Neuron (in vitro differentiated cells): ENCODE measurements around the gene PSG5.
"Not testable (repeated sequence)": the region's sequence is repeated elsewhere in the genome, so short reads cannot be mapped to it uniquely, and the experiment has no call there.

Experiments used
- H2AFZ ChIP-seq: one replicate; pipeline ENCODE4 v1.6.1; 2013; ENCODE audit warnings: low read depth, mild to moderate bottlenecking, inconsistent platforms, low read length, moderate library complexity
- H3K27me3 ChIP-seq: one replicate; pipeline ENCODE4 v1.6.1; 2013; ENCODE audit warnings: low read length; ENCODE audit not compliant: insufficient read depth
- H3K36me3 ChIP-seq: one replicate; pipeline ENCODE4 v1.6.1; 2013; ENCODE audit warnings: low read length; ENCODE audit not compliant: insufficient read depth
- H3K4me1 ChIP-seq: one replicate; pipeline ENCODE4 v1.6.1; 2013; ENCODE audit warnings: low read length; ENCODE audit not compliant: insufficient read depth
- H3K4me3 ChIP-seq: 2 replicates; pipeline ENCODE4 v1.5.1; 2013; ENCODE audit warnings: mild to moderate bottlenecking, low read length, moderate library complexity
- H3K9me3 ChIP-seq: one replicate; pipeline ENCODE4 v1.6.1; 2013; ENCODE audit warnings: low read length

PSG5 gene

GRCh38 chr19:43186311-43186935 lies at the start of gene PSG5:
Gene PSG5 (minus strand): TSS chr19:43186536. CDS start chr19:43186405, 131 bp downstream.
- not testable (repeated sequence) for H3K4me3 ChIP-seq, H3K27me3 ChIP-seq, H2AFZ ChIP-seq, H3K9me3 ChIP-seq, H3K4me1 ChIP-seq, H3K36me3 ChIP-seq

DNA sequence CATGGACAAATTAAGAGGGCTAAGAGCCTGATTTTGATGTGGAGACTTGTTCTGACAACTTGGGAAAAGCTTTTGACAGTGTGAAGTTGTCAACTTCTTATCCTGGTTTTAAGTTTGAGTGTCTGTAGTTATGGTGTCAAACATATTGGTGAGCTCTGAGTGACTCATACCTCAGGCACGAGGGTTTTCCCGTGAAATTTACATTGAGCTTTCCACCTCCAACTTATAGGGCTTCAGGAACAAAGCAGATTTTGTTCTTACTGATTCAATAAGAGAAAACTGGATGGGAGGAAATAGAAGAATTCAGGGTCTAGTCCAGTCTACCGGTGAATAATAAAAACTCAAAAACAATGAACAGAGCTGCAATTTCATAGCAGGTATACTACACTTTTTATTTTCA lies 49.4 kb upstream of the PSG5 start:
- not testable (repeated sequence) for H2AFZ ChIP-seq, H3K27me3 ChIP-seq, H3K9me3 ChIP-seq, H3K36me3 ChIP-seq, H3K4me3 ChIP-seq, H3K4me1 ChIP-seq

DNA sequence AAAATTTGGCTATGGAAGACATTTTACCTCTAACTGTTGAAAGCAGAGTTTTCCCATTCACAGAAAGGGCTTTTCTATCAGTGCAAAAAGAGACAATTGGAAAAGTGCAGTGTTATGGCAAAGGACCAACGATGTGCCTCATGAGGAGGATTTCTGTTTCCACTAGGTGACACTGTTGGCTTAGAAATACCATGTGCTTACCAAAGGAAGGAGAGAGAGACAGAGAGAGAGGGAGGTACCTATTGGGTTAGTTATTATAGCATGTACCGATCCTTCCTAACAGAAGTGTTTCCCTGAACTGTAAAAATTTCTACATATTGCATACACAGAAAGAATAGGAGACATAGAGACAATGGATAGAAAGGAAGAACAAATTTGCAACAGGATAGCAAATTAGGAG lies 43.0 kb upstream of the PSG5 start:
- H3K27me3 ChIP-seq, result no peaks in the 10 kb centered on the region
- H3K4me3 ChIP-seq, result no peak overlapping the region
- H3K9me3 ChIP-seq, result no peaks in the 10 kb centered on the region
- H3K4me1 ChIP-seq, result no peaks in the 10 kb centered on the region
- H3K36me3 ChIP-seq, result no peaks in the 10 kb centered on the region
- no peak overlapping the region for H2AFZ ChIP-seq

- H3K36me3 ChIP-seq, H2AFZ ChIP-seq, H3K4me1 ChIP-seq, H3K9me3 ChIP-seq, H3K27me3 ChIP-seq, H3K4me3 ChIP-seq: not testable (repeated sequence)
These were observed 42.4 kb upstream of the PSG5 start for GRCh38 chr19:43228730-43229129.

DNA sequence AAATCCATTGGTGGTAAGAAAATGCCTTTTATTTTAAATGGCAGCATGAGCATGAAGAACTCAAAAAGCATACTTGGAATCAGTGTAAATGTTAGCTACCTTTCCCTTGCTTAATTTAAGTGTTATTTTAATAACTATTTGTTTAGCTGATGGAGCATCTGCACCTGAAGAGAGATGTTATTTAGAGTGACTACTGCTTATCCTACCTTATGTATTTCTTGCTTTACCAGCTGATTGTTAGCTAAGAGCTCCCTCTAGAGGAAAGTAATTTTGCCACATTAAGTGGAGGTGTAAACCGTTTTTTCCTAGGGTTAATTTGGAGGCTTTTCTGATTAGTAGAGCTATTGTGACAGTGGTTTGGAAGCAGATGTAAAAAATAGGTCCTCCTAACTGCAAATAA lies 40.6 kb upstream of the PSG5 start:
- H3K4me1 ChIP-seq, H3K27me3 ChIP-seq, H3K36me3 ChIP-seq, H2AFZ ChIP-seq, H3K9me3 ChIP-seq, H3K4me3 ChIP-seq: not testable (repeated sequence)

GRCh38 chr19:43224855-43225253 lies 38.5 kb upstream of the PSG5 start:
- H3K27me3 ChIP-seq, result no peaks in the 10 kb centered on the region
- H3K4me3 ChIP-seq, result no peak overlapping the region
- H3K9me3 ChIP-seq, result no peaks in the 10 kb centered on the region
- no peaks in the 10 kb centered on the region for H3K4me1 ChIP-seq
- H3K36me3 ChIP-seq, result no peaks in the 10 kb centered on the region
- no peak overlapping the region for H2AFZ ChIP-seq

DNA sequence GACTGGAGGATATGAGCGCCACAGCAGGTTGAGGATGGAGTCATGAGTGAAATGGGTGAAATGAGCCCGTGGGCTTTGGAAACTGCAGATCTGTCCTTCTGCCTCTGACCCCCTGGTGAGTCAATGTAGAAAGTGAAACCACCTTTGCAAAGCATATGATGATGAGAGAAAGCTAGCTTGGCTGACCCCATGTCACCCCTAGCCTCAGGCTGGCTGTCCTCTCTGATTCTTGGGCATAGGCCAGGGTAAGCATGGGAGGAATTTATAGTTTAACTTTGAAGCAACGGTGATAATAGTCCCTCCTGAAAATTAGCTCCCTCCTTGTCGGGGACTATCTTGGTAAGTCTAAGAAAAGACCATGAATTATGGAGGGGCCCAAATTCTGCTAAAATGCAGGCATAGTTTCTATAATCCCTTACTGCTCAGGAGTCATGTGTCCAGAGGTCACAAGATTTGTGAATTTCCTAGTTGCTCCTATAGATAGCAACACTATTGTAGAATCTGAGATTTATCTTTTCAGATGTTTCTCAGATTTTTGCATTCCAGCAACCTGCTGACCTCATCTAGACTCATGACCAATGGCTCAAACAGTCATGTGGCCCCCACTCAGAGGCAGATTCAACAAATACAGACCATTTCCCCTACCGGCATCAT lies 38.0 kb upstream of the PSG5 start:
- not testable (repeated sequence) for H2AFZ ChIP-seq, H3K36me3 ChIP-seq, H3K4me3 ChIP-seq, H3K4me1 ChIP-seq, H3K9me3 ChIP-seq, H3K27me3 ChIP-seq

- H3K4me1 ChIP-seq, H3K27me3 ChIP-seq, H3K9me3 ChIP-seq, H3K4me3 ChIP-seq, H2AFZ ChIP-seq, H3K36me3 ChIP-seq: not testable (repeated sequence)
These were observed 35.6 kb upstream of the PSG5 start for GRCh38 chr19:43221891-43222290.

- H2AFZ ChIP-seq, H3K36me3 ChIP-seq, H3K27me3 ChIP-seq, H3K9me3 ChIP-seq, H3K4me3 ChIP-seq, H3K4me1 ChIP-seq: not testable (repeated sequence)
These were observed 32.8 kb upstream of the PSG5 start for GRCh38 chr19:43219136-43219535.

- H3K4me3 ChIP-seq, H2AFZ ChIP-seq, H3K36me3 ChIP-seq, H3K27me3 ChIP-seq, H3K9me3 ChIP-seq, H3K4me1 ChIP-seq: not testable (repeated sequence)
These were observed 29.5 kb upstream of the PSG5 start for GRCh38 chr19:43215881-43216280.

- H3K9me3 ChIP-seq, result no peaks in the 10 kb centered on the region
- H3K27me3 ChIP-seq, result no peaks in the 10 kb centered on the region
- no peaks in the 10 kb centered on the region for H3K4me1 ChIP-seq
- H2AFZ ChIP-seq, result no peak overlapping the region
- no peaks in the 10 kb centered on the region for H3K36me3 ChIP-seq
- H3K4me3 ChIP-seq, result no peak overlapping the region
These were observed 21.7 kb upstream of the PSG5 start for GRCh38 chr19:43207991-43208390.

DNA sequence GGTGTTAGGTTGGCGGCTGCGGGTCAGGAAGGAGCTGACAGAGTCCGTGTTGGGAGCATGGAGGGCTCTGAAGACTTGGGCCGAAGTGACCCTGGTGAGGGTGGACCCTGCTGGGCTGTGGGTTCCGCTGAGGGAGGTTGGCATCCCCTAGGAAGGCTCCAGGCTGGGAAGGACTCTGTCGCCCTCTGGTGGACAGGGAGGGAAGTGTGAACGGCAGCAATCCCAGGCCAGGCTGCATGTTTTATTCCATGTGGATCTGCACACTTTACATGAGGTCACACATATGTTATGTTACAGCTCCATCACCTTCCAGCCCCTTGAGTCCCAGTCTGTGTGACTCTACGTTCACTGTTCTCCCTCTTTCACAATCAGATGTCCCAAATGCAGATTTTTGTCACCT lies 20.8 kb upstream of the PSG5 start:
- H3K4me1 ChIP-seq, H2AFZ ChIP-seq, H3K27me3 ChIP-seq, H3K4me3 ChIP-seq, H3K9me3 ChIP-seq, H3K36me3 ChIP-seq: not testable (repeated sequence)

- H3K36me3 ChIP-seq, H3K4me1 ChIP-seq, H3K4me3 ChIP-seq, H2AFZ ChIP-seq, H3K27me3 ChIP-seq, H3K9me3 ChIP-seq: not testable (repeated sequence)
These were observed 19.3 kb upstream of the PSG5 start, which contains the start of gene PSG4 for GRCh38 chr19:43205471-43206105. Gene PSG4 (minus strand): TSS chr19:43205638. CDS start chr19:43205536, 102 bp downstream.

- H3K27me3 ChIP-seq, H3K4me3 ChIP-seq, H3K4me1 ChIP-seq, H3K36me3 ChIP-seq, H2AFZ ChIP-seq, H3K9me3 ChIP-seq: not testable (repeated sequence)
These were observed 17.3 kb upstream of the PSG5 start for GRCh38 chr19:43203611-43204010.
